SK-N-SH treated with all-trans-retinoic acid at 6 μM for 48 hours (cell line): ENCODE data around the gene MAP4K4.

Source experiments
- ARNTL ChIP-seq: fragments of 450-650 bp; formaldehyde crosslinking; IDR thresholded peaks from 2 replicates; pipeline ENCODE4 v1.5.0; 2020; ENCODE audit warnings: low read depth, mild to moderate bottlenecking, moderate library complexity, borderline replicate concordance
- CSDC2 ChIP-seq: fragments of 250-450 bp; sonication (Bioruptor Pico); IDR thresholded peaks from 2 replicates; pipeline ENCODE4 v1.5.0; 2020; ENCODE audit warnings: mild to moderate bottlenecking, moderate library complexity
- ISL1 ChIP-seq: fragments of 250-450 bp; sonication (Bioruptor Pico); IDR thresholded peaks from 2 replicates; pipeline ENCODE4 v2.1.2; 2022; ENCODE audit warnings: mild to moderate bottlenecking, moderate library complexity
- OSR1 ChIP-seq: fragments of 250-450 bp; sonication (Bioruptor Pico); IDR thresholded peaks from 2 replicates; pipeline ENCODE4 v1.8.0; 2022; ENCODE audit warnings: moderate library complexity, mild to moderate bottlenecking, inconsistent platforms
- SNAI2 ChIP-seq: fragments of 250-450 bp; sonication (Bioruptor Pico); IDR thresholded peaks from 2 replicates; pipeline ENCODE4 v1.5.0; 2020; ENCODE audit warnings: mild to moderate bottlenecking, moderate library complexity
- TCF4 ChIP-seq: fragments of 250-450 bp; sonication (Bioruptor Pico); IDR thresholded peaks from 2 replicates; pipeline ENCODE4 v1.8.0; 2021; ENCODE audit warnings: mild to moderate bottlenecking, moderate library complexity, borderline replicate concordance
- ZFP3 ChIP-seq: fragments of 250-450 bp; sonication (Bioruptor Pico); IDR thresholded peaks from 2 replicates; pipeline ENCODE4 v1.5.0; 2020; ENCODE audit warnings: mild to moderate bottlenecking, moderate library complexity
- TF ChIP-seq, protein P1 (sequence below): fragments of 250-450 bp; sonication (Bioruptor Pico); IDR thresholded peaks from 2 replicates; pipeline ENCODE4 v1.5.1; 2020; ENCODE audit warnings: low read depth, mild to moderate bottlenecking, moderate library complexity
- TF ChIP-seq, protein P2 (sequence below): fragments of 250-450 bp; sonication (Bioruptor Pico); IDR thresholded peaks from 2 replicates; pipeline ENCODE4 v1.5.1; 2021; ENCODE audit warnings: mild to moderate bottlenecking, moderate library complexity
- TF ChIP-seq, protein P3 (sequence below): fragments of 250-450 bp; sonication (Bioruptor Pico); IDR thresholded peaks from 2 replicates; pipeline ENCODE4 v1.8.0; 2021; ENCODE audit warnings: low read depth, mild to moderate bottlenecking, moderate library complexity, borderline replicate concordance
- TF ChIP-seq, protein P4 (sequence below): fragments of 250-450 bp; sonication (Bioruptor Pico); IDR thresholded peaks from 2 replicates; pipeline ENCODE4 v1.5.0; 2020; ENCODE audit warnings: mild to moderate bottlenecking, moderate library complexity
- TF ChIP-seq, protein P5 (sequence below): fragments of 250-450 bp; sonication (Bioruptor Pico); IDR thresholded peaks from 2 replicates; pipeline ENCODE4 v1.8.0; 2020; ENCODE audit warnings: mild to moderate bottlenecking, moderate library complexity, borderline replicate concordance

DNA sequence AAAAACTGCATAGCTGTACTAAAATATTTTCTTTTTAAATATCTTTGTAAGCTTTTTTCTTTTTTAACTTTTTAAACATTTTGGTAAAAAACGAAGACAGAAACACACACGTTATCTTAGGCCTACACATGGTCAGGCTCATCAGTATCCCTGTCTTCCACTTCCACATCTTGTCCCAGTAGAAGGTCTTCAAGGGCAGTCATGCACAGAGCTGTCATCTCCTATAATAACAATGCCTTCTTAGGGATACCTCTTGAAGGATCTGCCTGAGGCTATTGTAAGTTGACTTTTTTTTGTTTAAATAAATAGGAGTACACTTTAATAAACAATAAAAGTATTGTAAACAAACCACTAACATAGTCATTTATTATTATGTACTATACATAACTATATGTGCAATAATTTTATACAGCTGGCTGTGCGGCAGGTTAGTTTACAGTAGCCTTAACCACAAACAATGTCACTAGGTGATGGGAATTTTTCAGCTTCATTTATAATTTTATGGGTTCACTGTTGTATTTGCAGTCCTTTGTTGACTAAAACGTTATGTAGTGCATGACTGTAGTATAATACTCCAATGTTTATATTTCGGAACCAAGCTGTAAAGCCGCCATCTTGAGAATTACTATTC lies 124.4 kb downstream of the MAP4K4 start:
- TF ChIP-seq, protein P1, sequence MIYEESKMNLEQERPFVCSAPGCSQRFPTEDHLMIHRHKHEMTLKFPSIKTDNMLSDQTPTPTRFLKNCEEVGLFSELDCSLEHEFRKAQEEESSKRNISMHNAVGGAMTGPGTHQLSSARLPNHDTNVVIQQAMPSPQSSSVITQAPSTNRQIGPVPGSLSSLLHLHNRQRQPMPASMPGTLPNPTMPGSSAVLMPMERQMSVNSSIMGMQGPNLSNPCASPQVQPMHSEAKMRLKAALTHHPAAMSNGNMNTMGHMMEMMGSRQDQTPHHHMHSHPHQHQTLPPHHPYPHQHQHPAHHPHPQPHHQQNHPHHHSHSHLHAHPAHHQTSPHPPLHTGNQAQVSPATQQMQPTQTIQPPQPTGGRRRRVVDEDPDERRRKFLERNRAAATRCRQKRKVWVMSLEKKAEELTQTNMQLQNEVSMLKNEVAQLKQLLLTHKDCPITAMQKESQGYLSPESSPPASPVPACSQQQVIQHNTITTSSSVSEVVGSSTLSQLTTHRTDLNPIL, result no peak
- TF ChIP-seq, protein P2, sequence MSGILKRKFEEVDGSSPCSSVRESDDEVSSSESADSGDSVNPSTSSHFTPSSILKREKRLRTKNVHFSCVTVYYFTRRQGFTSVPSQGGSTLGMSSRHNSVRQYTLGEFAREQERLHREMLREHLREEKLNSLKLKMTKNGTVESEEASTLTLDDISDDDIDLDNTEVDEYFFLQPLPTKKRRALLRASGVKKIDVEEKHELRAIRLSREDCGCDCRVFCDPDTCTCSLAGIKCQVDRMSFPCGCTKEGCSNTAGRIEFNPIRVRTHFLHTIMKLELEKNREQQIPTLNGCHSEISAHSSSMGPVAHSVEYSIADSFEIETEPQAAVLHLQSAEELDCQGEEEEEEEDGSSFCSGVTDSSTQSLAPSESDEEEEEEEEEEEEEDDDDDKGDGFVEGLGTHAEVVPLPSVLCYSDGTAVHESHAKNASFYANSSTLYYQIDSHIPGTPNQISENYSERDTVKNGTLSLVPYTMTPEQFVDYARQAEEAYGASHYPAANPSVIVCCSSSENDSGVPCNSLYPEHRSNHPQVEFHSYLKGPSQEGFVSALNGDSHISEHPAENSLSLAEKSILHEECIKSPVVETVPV (CRISPR knock-in tag), result no peak
- TF ChIP-seq ARNTL (no peak), ZFP3 (CRISPR knock-in tag) (no peak), CSDC2 (CRISPR knock-in tag) (no peak), SNAI2 (CRISPR knock-in tag) (no peak), TCF4 (CRISPR knock-in tag) (no peak), OSR1 (CRISPR knock-in tag) (no peak), ISL1 (CRISPR knock-in tag) (no peak)
- TF ChIP-seq, protein P3, sequence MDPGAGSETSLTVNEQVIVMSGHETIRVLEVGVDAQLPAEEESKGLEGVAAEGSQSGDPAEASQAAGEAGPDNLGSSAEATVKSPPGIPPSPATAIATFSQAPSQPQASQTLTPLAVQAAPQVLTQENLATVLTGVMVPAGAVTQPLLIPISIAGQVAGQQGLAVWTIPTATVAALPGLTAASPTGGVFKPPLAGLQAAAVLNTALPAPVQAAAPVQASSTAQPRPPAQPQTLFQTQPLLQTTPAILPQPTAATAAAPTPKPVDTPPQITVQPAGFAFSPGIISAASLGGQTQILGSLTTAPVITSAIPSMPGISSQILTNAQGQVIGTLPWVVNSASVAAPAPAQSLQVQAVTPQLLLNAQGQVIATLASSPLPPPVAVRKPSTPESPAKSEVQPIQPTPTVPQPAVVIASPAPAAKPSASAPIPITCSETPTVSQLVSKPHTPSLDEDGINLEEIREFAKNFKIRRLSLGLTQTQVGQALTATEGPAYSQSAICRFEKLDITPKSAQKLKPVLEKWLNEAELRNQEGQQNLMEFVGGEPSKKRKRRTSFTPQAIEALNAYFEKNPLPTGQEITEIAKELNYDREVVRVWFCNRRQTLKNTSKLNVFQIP (CRISPR knock-in tag), result no peak
- TF ChIP-seq, protein P4, sequence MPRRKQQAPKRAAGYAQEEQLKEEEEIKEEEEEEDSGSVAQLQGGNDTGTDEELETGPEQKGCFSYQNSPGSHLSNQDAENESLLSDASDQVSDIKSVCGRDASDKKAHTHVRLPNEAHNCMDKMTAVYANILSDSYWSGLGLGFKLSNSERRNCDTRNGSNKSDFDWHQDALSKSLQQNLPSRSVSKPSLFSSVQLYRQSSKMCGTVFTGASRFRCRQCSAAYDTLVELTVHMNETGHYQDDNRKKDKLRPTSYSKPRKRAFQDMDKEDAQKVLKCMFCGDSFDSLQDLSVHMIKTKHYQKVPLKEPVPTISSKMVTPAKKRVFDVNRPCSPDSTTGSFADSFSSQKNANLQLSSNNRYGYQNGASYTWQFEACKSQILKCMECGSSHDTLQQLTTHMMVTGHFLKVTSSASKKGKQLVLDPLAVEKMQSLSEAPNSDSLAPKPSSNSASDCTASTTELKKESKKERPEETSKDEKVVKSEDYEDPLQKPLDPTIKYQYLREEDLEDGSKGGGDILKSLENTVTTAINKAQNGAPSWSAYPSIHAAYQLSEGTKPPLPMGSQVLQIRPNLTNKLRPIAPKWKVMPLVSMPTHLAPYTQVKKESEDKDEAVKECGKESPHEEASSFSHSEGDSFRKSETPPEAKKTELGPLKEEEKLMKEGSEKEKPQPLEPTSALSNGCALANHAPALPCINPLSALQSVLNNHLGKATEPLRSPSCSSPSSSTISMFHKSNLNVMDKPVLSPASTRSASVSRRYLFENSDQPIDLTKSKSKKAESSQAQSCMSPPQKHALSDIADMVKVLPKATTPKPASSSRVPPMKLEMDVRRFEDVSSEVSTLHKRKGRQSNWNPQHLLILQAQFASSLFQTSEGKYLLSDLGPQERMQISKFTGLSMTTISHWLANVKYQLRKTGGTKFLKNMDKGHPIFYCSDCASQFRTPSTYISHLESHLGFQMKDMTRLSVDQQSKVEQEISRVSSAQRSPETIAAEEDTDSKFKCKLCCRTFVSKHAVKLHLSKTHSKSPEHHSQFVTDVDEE (CRISPR knock-in tag), result no peak
- TF ChIP-seq, protein P5, sequence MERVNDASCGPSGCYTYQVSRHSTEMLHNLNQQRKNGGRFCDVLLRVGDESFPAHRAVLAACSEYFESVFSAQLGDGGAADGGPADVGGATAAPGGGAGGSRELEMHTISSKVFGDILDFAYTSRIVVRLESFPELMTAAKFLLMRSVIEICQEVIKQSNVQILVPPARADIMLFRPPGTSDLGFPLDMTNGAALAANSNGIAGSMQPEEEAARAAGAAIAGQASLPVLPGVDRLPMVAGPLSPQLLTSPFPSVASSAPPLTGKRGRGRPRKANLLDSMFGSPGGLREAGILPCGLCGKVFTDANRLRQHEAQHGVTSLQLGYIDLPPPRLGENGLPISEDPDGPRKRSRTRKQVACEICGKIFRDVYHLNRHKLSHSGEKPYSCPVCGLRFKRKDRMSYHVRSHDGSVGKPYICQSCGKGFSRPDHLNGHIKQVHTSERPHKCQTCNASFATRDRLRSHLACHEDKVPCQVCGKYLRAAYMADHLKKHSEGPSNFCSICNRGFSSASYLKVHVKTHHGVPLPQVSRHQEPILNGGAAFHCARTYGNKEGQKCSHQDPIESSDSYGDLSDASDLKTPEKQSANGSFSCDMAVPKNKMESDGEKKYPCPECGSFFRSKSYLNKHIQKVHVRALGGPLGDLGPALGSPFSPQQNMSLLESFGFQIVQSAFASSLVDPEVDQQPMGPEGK (CRISPR knock-in tag), result no peak
